ENCODE measurements around the gene DLG4. TPM values are rescaled to one million over a fixed set of nuclear protein-coding genes. Genes with fewer than 3 reads are reported as not detected.

Gene DLG4
- total RNA-seq, 1 experiment from 2014 or later, result 38.3 TPM

DNA sequence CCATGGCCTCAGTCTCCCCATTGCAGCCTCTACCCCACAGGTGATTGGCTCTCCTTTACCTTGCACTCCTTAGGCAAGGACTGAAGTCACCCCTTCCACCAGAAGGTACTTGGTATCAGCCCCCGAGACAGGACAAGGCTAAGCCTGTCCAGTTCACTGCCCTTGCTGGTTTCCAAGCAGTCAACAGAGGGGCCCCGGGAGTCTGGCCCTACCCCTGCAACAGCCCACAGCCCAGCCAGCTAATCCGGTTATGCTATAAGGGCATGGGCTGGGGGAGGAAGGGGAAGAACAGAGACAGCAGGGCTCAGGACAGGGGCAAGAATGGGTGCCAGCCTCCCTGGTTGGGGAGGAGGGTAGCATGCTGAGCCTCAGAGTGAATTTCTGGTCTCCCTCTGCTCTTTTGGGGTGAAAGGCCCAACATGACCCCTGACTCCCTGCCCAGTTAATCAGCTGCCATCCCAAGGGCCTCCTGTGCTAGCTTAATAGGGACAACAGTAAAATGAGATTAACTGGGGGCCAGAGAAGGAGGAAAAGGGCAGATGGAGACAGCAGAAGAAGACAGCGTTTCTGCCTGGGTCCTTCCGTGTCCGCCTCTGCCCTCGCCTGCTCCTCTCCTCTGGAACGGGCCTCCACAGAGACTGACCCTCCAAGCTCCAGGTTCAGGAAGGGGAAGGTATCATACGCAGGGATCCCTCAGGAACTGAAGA, 10.7 kb downstream of the DLG4 start:
- Histone ChIP-seq H2BK15ac (ENCODE audit: low read depth, low read length) (no peak overlapping the region), H4K91ac (ENCODE audit: insufficient read length, low read depth, low read length) (no peak overlapping the region), H3K79me1 (ENCODE audit: insufficient read depth, low read depth, low read length, poor library complexity, severe bottlenecking) (peaks cover 2% of the 10 kb centered on the region), H3T11ph (ENCODE audit: low read length) (no peak overlapping the region), H3K4me2 (ENCODE audit: insufficient read depth, insufficient read length, low read length) (peak overlapping the region; percentile 57), H3K18ac (ENCODE audit: insufficient read length, low read depth, low read length) (peak overlapping the region; percentile 28), H4K8ac (replicated peaks; ENCODE audit: insufficient read length, low read depth, low read length) (no peak overlapping the region), H2BK20ac (ENCODE audit: low read depth, low read length, poor library complexity, severe bottlenecking) (no peak overlapping the region), H4K20me1 (ENCODE audit: control insufficient read depth, insufficient read depth, insufficient read length) (no peaks in the 10 kb centered on the region), H3K23me2 (ENCODE audit: insufficient read length, low read depth, low read length, poor library complexity, severe bottlenecking) (peaks cover 10% of the 10 kb centered on the region), H2AK5ac (ENCODE audit: insufficient read length, low read length) (no peak overlapping the region), H3K27me3 (ENCODE audit: insufficient read depth, low read length) (no peaks in the 10 kb centered on the region), H2BK5ac (ENCODE audit: insufficient read length, low read length) (no peak overlapping the region), H3K4ac (ENCODE audit: low read depth, low read length) (no peak overlapping the region), H2AFZ (ENCODE audit: low read length) (no peak overlapping the region), H3K9ac (ENCODE audit: extremely low read depth, insufficient read length, low read length) (no peak overlapping the region), H3K9me3 (ENCODE audit: control insufficient read depth, low read depth, low read length) (no peaks in the 10 kb centered on the region), H4K5ac (ENCODE audit: insufficient read length, low read depth, low read length) (no peak overlapping the region), H3K4me1 (ENCODE audit: insufficient read depth, low read length) (peaks cover 12% of the 10 kb centered on the region; the same call in 1 of the 2 replicates), H3K79me2 (ENCODE audit: insufficient read depth, low read length) (peaks cover 3% of the 10 kb centered on the region; the same call in 1 of the 2 replicates), H3K56ac (ENCODE audit: insufficient read length, low read depth, low read length) (no peak overlapping the region), H3K23ac (ENCODE audit: insufficient read length, low read depth, low read length) (no peak overlapping the region), H3K14ac (ENCODE audit: insufficient read depth, low read length) (no peak overlapping the region; the same call in 1 of the 2 replicates), H3K27ac (ENCODE audit: insufficient read length, low read depth, low read length) (no peak overlapping the region), H2BK120ac (ENCODE audit: low read depth, low read length, poor library complexity, severe bottlenecking) (no peak overlapping the region), H2BK12ac (ENCODE audit: insufficient read length, low read depth, low read length) (no peak overlapping the region)
- Mint-ChIP-seq H3K27ac (peak overlapping the region; percentile 3 to 67 (median 60); a peak in 3 of 7 replicates), H3K4me1 (peaks cover 51 to 80% of the 10 kb centered on the region in 2 experiments), H3K36me3 (ENCODE audit: insufficient read depth in 1 of 3, low read depth in 3 of 3) (peaks cover under 1 to 4% (median 3%) of the 10 kb centered on the region in 3 experiments; a peak in 6 of 7 replicates), H3K27me3 (ENCODE audit: low read depth) (no peaks in the 10 kb centered on the region; the same call in none of the 2 replicates), H3K9me3 (no peaks in the 10 kb centered on the region), H3K4me3 (peak overlapping the region; percentile 29 to 83; a peak in 4 of 5 replicates)
- peak; percentile 24 for DNase-seq
- TF ChIP-seq, protein P1, sequence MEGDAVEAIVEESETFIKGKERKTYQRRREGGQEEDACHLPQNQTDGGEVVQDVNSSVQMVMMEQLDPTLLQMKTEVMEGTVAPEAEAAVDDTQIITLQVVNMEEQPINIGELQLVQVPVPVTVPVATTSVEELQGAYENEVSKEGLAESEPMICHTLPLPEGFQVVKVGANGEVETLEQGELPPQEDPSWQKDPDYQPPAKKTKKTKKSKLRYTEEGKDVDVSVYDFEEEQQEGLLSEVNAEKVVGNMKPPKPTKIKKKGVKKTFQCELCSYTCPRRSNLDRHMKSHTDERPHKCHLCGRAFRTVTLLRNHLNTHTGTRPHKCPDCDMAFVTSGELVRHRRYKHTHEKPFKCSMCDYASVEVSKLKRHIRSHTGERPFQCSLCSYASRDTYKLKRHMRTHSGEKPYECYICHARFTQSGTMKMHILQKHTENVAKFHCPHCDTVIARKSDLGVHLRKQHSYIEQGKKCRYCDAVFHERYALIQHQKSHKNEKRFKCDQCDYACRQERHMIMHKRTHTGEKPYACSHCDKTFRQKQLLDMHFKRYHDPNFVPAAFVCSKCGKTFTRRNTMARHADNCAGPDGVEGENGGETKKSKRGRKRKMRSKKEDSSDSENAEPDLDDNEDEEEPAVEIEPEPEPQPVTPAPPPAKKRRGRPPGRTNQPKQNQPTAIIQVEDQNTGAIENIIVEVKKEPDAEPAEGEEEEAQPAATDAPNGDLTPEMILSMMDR (conservative IDR thresholded peaks at IDR 0.05), result no peak
- WGBS (ENCODE audit: extremely low coverage, insufficient read length, low lambda C conversion rate), result no CpG with 5 or more reads among the region's 9 CpGs

All from H9 (cell line).